ENCODE results near the gene DCK. TPM values are rescaled to one million over a fixed set of nuclear protein-coding genes. Genes with fewer than 3 reads are reported as not detected.

Gene DCK
- total RNA-seq, 1 donor from 2014 or later: 10.8 TPM

GRCh38 chr4:71063711-71064110 lies 70.3 kb downstream of the DCK start:
- H3K9me3 ChIP-seq (ENCODE audit: insufficient read depth, low read depth, low read length): no peaks in the 10 kb centered on the region
- H3K36me3 Mint-ChIP-seq (ENCODE audit: low read depth, unreplicated experiment): no peaks in the 10 kb centered on the region
- no peaks in the 10 kb centered on the region for H3K27me3 ChIP-seq (ENCODE audit: insufficient read depth, low read length)
- H4K20me1 ChIP-seq (ENCODE audit: insufficient read depth, low read length): no peaks in the 10 kb centered on the region
- H3K27ac Mint-ChIP-seq (ENCODE audit: unreplicated experiment): no peak overlapping the region
- no peaks in the 10 kb centered on the region for H3K36me3 ChIP-seq (ENCODE audit: insufficient read depth, low read length)
- H3K9me3 Mint-ChIP-seq (ENCODE audit: unreplicated experiment): no peaks in the 10 kb centered on the region
- TF ChIP-seq EZH2 (IDR thresholded peaks at IDR 0.05; ENCODE audit: insufficient read depth, low read length): no peak
- TF ChIP-seq CTCF (IDR thresholded peaks at IDR 0.05; ENCODE audit: insufficient read depth, low read depth, low read length): no peak
- no peaks in the 10 kb centered on the region for H3K4me1 ChIP-seq (ENCODE audit: insufficient read depth, low read length)
- DNase-seq (ENCODE audit: low read depth) (no peak), FAIRE-seq (no peak)
- no peak overlapping the region for H3K9ac ChIP-seq (ENCODE audit: low read length)
- H3K27ac ChIP-seq (ENCODE audit: low read depth, low read length): no peak overlapping the region
- no peaks in the 10 kb centered on the region for H3K79me2 ChIP-seq (ENCODE audit: insufficient read depth, low read length)
- no peaks in the 10 kb centered on the region for H3K4me1 Mint-ChIP-seq (ENCODE audit: low read depth, unreplicated experiment)
- no peak overlapping the region for H3K4me3 ChIP-seq (ENCODE audit: insufficient read depth, low read depth, low read length)
- no peak overlapping the region for H3K4me3 Mint-ChIP-seq (ENCODE audit: unreplicated experiment)
- H3K4me2 ChIP-seq (ENCODE audit: low read length): no peak overlapping the region
- H2AFZ ChIP-seq (ENCODE audit: low read depth, low read length): no peak overlapping the region
- H3K27me3 Mint-ChIP-seq (ENCODE audit: low read depth, unreplicated experiment): no peaks in the 10 kb centered on the region

- no peak for FAIRE-seq
- H3K36me3 Mint-ChIP-seq (ENCODE audit: low read depth, unreplicated experiment): no peaks in the 10 kb centered on the region
Observed at GRCh38 chr4:71064521-71064920, 71.1 kb downstream of the DCK start.

More at GRCh38 chr4:71064521-71064920, 71.1 kb downstream of the DCK start:
- Mint-ChIP-seq H3K4me3 (ENCODE audit: unreplicated experiment) (no peak overlapping the region), H3K27ac (ENCODE audit: unreplicated experiment) (no peak overlapping the region), H3K9me3 (ENCODE audit: unreplicated experiment) (no peaks in the 10 kb centered on the region), H3K27me3 (ENCODE audit: low read depth, unreplicated experiment) (no peaks in the 10 kb centered on the region), H3K4me1 (ENCODE audit: low read depth, unreplicated experiment) (no peaks in the 10 kb centered on the region)
- no peaks in the 10 kb centered on the region for H3K79me2 ChIP-seq (ENCODE audit: insufficient read depth, low read length)
- no peak overlapping the region for H3K27ac ChIP-seq (ENCODE audit: low read depth, low read length)
- H3K27me3 ChIP-seq (ENCODE audit: insufficient read depth, low read length): no peaks in the 10 kb centered on the region
- no peak overlapping the region for H3K4me2 ChIP-seq (ENCODE audit: low read length)
- no peak overlapping the region for H2AFZ ChIP-seq (ENCODE audit: low read depth, low read length)
- no peak for DNase-seq (ENCODE audit: low read depth)
- no peaks in the 10 kb centered on the region for H3K36me3 ChIP-seq (ENCODE audit: insufficient read depth, low read length)
- no peaks in the 10 kb centered on the region for H3K4me1 ChIP-seq (ENCODE audit: insufficient read depth, low read length)
- H3K9me3 ChIP-seq (ENCODE audit: insufficient read depth, low read depth, low read length): no peaks in the 10 kb centered on the region
- TF ChIP-seq CTCF (IDR thresholded peaks at IDR 0.05; ENCODE audit: insufficient read depth, low read depth, low read length) (no peak), EZH2 (IDR thresholded peaks at IDR 0.05; ENCODE audit: insufficient read depth, low read length) (no peak)
- no peak overlapping the region for H3K4me3 ChIP-seq (ENCODE audit: insufficient read depth, low read depth, low read length)
- no peaks in the 10 kb centered on the region for H4K20me1 ChIP-seq (ENCODE audit: insufficient read depth, low read length)
- no peak overlapping the region for H3K9ac ChIP-seq (ENCODE audit: low read length)
